Measurements from ENCODE around the gene SEMA3G. TPM values are rescaled to one million over a fixed set of nuclear protein-coding genes. Genes with fewer than 3 reads are reported as not detected.

SEMA3G gene
- total RNA-seq, 1 donor from 2014 or later, result 0.80 TPM

DNA sequence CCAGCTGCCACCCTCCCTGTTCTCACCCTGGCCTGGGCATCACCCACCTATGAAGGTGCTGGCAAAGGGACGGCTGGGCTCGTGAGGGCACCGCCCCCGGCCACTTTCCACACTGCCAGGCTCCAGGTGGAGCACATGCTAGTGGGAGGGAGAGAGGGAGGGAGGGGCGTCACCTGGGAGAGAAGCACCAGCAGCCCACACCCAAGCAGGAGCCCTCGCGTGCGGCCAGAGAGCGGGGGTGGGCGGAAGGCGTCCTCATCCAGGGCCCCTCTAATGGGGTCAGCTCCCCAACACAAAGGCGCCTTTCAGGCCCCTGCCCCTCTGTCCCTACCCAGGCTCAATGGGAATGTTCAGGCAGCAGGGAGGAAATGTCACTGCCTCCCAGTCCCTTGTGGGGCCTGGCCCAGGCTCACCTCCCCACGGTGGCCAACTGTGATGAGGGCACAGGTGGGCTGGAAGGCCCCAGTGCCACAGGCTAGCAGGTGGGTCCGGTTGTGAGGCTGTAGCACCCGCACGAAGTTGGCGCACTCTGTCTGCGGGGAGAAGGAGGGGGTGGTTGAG lies 3.1 kb downstream of the SEMA3G start:
- no peaks in the 10 kb centered on the region for H3K36me3 Mint-ChIP-seq
- H3K27me3 Mint-ChIP-seq (ENCODE audit: low read depth), result no peaks in the 10 kb centered on the region
- peaks cover 2% of the 10 kb centered on the region for H3K4me1 Mint-ChIP-seq
- TF ChIP-seq, protein P1, sequence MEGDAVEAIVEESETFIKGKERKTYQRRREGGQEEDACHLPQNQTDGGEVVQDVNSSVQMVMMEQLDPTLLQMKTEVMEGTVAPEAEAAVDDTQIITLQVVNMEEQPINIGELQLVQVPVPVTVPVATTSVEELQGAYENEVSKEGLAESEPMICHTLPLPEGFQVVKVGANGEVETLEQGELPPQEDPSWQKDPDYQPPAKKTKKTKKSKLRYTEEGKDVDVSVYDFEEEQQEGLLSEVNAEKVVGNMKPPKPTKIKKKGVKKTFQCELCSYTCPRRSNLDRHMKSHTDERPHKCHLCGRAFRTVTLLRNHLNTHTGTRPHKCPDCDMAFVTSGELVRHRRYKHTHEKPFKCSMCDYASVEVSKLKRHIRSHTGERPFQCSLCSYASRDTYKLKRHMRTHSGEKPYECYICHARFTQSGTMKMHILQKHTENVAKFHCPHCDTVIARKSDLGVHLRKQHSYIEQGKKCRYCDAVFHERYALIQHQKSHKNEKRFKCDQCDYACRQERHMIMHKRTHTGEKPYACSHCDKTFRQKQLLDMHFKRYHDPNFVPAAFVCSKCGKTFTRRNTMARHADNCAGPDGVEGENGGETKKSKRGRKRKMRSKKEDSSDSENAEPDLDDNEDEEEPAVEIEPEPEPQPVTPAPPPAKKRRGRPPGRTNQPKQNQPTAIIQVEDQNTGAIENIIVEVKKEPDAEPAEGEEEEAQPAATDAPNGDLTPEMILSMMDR (IDR thresholded peaks at IDR 0.05; ENCODE audit: unreplicated experiment), result no peak
- DNase-seq (ENCODE audit: low spot score in 2 of 2, unreplicated experiment in 2 of 2), result no peak
- H3K27ac Mint-ChIP-seq, result no peak overlapping the region
- H3K9me3 Mint-ChIP-seq, result no peaks in the 10 kb centered on the region
- H3K4me3 Mint-ChIP-seq, result no peak overlapping the region

DNA sequence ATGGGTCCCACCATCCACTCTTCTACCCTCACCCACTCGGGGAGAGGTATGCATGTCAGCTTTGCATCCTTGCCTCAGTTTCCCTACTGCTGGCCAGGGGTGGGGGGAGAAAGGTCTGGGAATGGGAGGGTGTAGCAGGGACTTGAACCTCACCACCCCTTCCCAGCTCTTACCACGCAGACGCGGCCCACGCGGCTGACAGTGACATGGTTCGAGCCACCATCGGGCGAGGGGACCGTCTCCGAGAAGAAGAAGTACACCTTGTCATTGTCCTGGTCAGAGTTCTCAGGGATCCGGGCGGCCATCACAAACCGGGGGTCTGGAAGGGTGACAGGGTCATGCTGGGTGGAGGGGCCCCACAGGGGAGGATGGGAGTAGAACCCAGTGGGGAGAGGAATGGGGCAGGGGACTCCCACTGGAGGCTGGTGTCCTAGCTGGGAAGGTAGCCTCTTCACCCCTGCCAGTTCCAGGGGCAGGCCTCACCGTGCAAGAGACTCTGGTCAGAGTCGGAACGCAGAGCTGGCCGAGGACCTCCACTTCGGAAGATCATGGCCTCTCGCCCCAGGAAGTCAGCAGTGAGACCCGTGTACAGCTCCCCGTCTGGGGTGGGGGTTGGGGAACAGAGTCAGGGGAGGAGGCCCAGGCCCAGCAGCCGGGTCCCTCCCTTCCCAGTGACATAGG lies 3.7 kb downstream of the SEMA3G start:
- Mint-ChIP-seq H3K27ac (no peak overlapping the region), H3K27me3 (ENCODE audit: low read depth) (no peaks in the 10 kb centered on the region), H3K9me3 (no peaks in the 10 kb centered on the region), H3K4me1 (peaks cover 2% of the 10 kb centered on the region), H3K4me3 (no peak overlapping the region), H3K36me3 (no peaks in the 10 kb centered on the region)
- DNase-seq (ENCODE audit: low spot score in 2 of 2, unreplicated experiment in 2 of 2), result peak in 1 of 2 experiments; percentile 14
- TF ChIP-seq, protein P1 (IDR thresholded peaks at IDR 0.05; ENCODE audit: unreplicated experiment), result no peak

DNA sequence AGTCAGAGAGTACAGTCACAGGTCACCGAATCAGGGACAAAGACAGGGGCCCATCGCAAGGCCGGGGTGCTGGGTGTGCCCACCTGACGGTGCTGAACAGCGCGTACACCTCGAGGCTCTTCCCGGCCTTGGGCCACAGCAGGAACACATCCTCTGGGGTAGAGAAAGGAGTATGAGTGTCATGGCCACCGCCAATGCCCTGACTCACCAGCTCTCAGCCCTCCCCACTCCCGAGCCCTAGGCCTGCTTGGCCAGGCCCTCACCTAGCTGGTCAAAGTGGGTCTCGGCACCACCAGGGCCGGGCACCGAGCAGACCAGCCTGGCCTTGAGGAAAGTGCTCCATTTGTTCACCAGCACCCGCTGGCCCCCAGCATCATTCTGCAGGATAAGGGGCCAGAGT lies 4.2 kb downstream of the SEMA3G start:
- Mint-ChIP-seq H3K27ac (no peak overlapping the region), H3K27me3 (ENCODE audit: low read depth) (no peaks in the 10 kb centered on the region), H3K36me3 (no peaks in the 10 kb centered on the region), H3K4me3 (no peak overlapping the region), H3K4me1 (peaks cover 2% of the 10 kb centered on the region), H3K9me3 (no peaks in the 10 kb centered on the region)
- TF ChIP-seq, protein P1 (IDR thresholded peaks at IDR 0.05; ENCODE audit: unreplicated experiment), result no peak
- DNase-seq (ENCODE audit: low spot score in 2 of 2, unreplicated experiment in 2 of 2), result peak in 1 of 2 experiments; percentile 10

DNA sequence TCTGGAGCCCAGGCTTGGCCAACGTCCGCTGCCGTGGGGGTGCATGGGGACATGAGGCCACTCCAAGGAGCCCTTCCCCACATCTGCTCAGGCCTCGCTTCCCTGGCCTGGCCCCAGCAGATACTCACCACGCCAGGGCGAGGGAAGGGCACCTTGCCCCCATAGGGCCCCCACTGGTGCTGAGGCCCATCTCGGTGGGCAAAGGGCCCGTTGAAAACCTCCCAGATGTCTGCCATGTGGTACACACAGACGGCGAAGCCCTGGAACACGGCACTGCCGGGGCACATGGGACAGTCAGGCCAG lies 4.7 kb downstream of the SEMA3G start:
- H3K27ac Mint-ChIP-seq, result no peak overlapping the region
- no peaks in the 10 kb centered on the region for H3K9me3 Mint-ChIP-seq
- no peak for DNase-seq (ENCODE audit: low spot score in 2 of 2, unreplicated experiment in 2 of 2)
- no peaks in the 10 kb centered on the region for H3K36me3 Mint-ChIP-seq
- TF ChIP-seq, protein P1 (IDR thresholded peaks at IDR 0.05; ENCODE audit: unreplicated experiment), result no peak
- H3K4me3 Mint-ChIP-seq, result no peak overlapping the region
- H3K4me1 Mint-ChIP-seq, result peaks cover 2% of the 10 kb centered on the region
- H3K27me3 Mint-ChIP-seq (ENCODE audit: low read depth), result no peaks in the 10 kb centered on the region

DNA sequence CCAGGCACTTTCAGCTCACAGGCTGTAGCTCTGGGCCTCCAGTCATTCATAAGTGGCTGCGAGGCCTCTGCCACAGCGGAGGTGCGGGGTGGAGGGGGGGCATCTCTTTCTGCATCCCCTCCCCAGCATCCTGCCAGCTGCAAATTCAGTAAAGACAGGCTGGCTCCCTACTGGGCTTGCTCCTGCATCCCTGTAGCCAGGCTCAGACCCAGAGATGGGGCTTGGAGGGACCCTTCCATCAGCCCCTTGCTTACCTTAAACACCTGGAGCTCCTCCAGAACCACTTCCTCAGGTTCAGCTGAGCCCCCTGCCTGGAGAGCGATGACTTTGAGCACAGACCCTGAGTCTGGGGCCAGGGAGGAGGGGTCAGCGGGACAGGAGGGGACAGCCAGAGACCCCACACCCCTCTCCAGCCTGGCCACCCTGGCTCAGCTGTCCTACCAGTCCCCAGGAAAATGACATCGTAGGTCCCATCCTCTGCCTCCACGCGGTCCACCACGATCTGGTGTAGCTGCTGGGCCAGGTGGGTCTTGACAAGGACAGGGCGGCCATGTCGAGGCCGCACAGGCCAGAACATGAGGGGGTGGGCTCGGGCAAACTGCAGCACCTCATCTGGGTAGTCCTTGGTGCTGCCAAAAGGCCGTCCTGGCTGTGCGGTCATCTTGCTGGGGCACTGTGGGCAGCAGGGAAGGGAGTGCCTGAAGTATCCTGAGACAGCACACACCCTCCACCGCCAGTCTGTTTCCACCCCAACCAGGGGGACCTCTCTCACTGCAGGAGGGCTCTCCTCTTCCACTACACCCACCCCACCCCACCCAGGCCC lies 5.3 kb downstream of the SEMA3G start:
- no peaks in the 10 kb centered on the region for H3K4me1 Mint-ChIP-seq
- no peaks in the 10 kb centered on the region for H3K9me3 Mint-ChIP-seq
- no peak overlapping the region for H3K4me3 Mint-ChIP-seq
- DNase-seq (ENCODE audit: low spot score in 2 of 2, unreplicated experiment in 2 of 2), result no peak
- TF ChIP-seq, protein P1 (IDR thresholded peaks at IDR 0.05; ENCODE audit: unreplicated experiment), result no peak
- no peak overlapping the region for H3K27ac Mint-ChIP-seq
- no peaks in the 10 kb centered on the region for H3K36me3 Mint-ChIP-seq
- H3K27me3 Mint-ChIP-seq (ENCODE audit: low read depth), result no peaks in the 10 kb centered on the region
